Suppressor macrophage (primary cell): ENCODE measurements around the gene TNK1.
A peak's percentile ranks its signal among the peaks of the same experiment; 100 is the strongest.
"Not testable (repeated sequence)": the region's sequence is repeated elsewhere in the genome, so short reads cannot be mapped to it uniquely, and the experiment has no call there.

Source experiments
- DNase-seq, 4 experiments: peaks; one replicate each; pipeline ENCODE4 v3.0.0-alpha.2; 2020 to 2022
- total RNA-seq, 17 experiments: gene quantifications; one replicate each; lab custom pipeline; 2026; ENCODE audit warnings: mixed read lengths in 6 of 17, inconsistent platforms in 3 of 17; lab: John Stamatoyannopoulos, UW

TNK1 gene
- 0 to 2.2 (median 0.04) reads per million in 17 experiments for total RNA-seq

GRCh38 chr17:7380855-7381683 is at the start of gene TNK1:
TNK1 (plus strand) TSS chr17:7381089; CDS start chr17:7382927, 1,838 bp downstream.
- DNase-seq: peak in 1 of 4 experiments; percentile 38

- no peak for DNase-seq
These were observed 48.8 kb upstream of the TNK1 start for GRCh38 chr17:7332111-7332510.

- not testable (repeated sequence) for DNase-seq
These were observed 48.3 kb upstream of the TNK1 start for GRCh38 chr17:7332600-7333069.

- DNase-seq: no peak
These were observed 45.9 kb upstream of the TNK1 start for GRCh38 chr17:7334938-7335538.

GRCh38 chr17:7335765-7336164 is 45.1 kb upstream of the TNK1 start:
- DNase-seq: not testable (repeated sequence)

- DNase-seq: peak in 3 of 4 experiments; percentile 22 to 71 (median 57)
These were observed 44.4 kb upstream of the TNK1 start, which contains the start of gene ACAP1 for GRCh38 chr17:7336240-7337175. ACAP1 (plus strand) TSS chr17:7336529; CDS start chr17:7336735, 206 bp downstream.

GRCh38 chr17:7337600-7337999 is 43.3 kb upstream of the TNK1 start:
- not testable (repeated sequence) for DNase-seq

- DNase-seq: peak in 3 of 4 experiments; percentile 24 to 60 (median 43)
These were observed 40.7 kb upstream of the TNK1 start for GRCh38 chr17:7340179-7340578.

GRCh38 chr17:7341842-7342241 is 39.0 kb upstream of the TNK1 start:
- DNase-seq: no peak

GRCh38 chr17:7343250-7343649 is 37.6 kb upstream of the TNK1 start:
- DNase-seq: no peak

GRCh38 chr17:7346761-7347614 is 33.9 kb upstream of the TNK1 start:
- DNase-seq: no peak

- no peak for DNase-seq
These were observed 33.0 kb upstream of the TNK1 start for GRCh38 chr17:7347630-7348477.

- no peak for DNase-seq
These were observed 32.2 kb upstream of the TNK1 start for GRCh38 chr17:7348478-7349242.

- DNase-seq: peak; percentile 85 to 96 (median 90)
These were observed 29.0 kb upstream of the TNK1 start, which contains the start of gene KCTD11 for GRCh38 chr17:7351665-7352502. KCTD11 (plus strand) TSS chr17:7352162.

- DNase-seq: no peak
These were observed 28.4 kb upstream of the TNK1 start for GRCh38 chr17:7352503-7352889.

- no peak for DNase-seq
These were observed 27.8 kb upstream of the TNK1 start for GRCh38 chr17:7352910-7353635.

- DNase-seq: no peak
These were observed 26.5 kb upstream of the TNK1 start for GRCh38 chr17:7354262-7354843.

GRCh38 chr17:7355053-7355452 is 25.8 kb upstream of the TNK1 start, which contains the start of gene TMEM95:
TMEM95 (plus strand) TSS chr17:7355156; CDS start chr17:7355205, 49 bp downstream.
- no peak for DNase-seq
